ENCODE results near the gene PTN.

PTN gene

DNA sequence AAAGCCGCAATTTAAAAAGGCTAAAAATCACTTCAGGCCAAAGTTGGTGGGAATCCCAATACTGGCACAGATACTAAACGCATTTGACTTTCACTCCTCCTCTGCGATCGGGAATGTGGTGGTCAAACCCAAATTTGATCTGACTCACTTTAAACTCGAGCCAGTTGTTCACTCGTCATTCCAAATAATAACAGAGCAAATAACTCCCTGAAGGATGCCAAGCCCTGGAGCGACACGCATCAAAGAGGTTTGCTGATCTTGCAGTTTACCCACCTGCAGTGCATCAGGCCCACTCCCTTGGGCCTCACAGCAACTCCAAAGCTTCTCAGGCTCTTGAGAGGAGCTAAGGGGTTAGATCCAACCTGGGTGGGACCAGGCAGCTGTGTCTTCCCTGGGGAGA, 12.2 kb downstream of the PTN start:
- no peaks in the 10 kb centered on the region for H3K4me1 ChIP-seq (ENCODE audit: insufficient read depth, low read length, poor library complexity, severe bottlenecking)
- H3K9me2 ChIP-seq (replicated peaks; ENCODE audit: low read depth, low read length): no peaks in the 10 kb centered on the region
- no peaks in the 10 kb centered on the region for H3K9me3 ChIP-seq (ENCODE audit: insufficient read depth, low read depth, low read length)
- H2AFZ ChIP-seq (ENCODE audit: low read length): no peak overlapping the region
- no peaks in the 10 kb centered on the region for H4K20me1 ChIP-seq (ENCODE audit: insufficient read depth, low read length, poor library complexity, severe bottlenecking)
- no peaks in the 10 kb centered on the region for H3K36me3 ChIP-seq (ENCODE audit: insufficient read depth, low read length)
- no peaks in the 10 kb centered on the region for H3K27me3 ChIP-seq (ENCODE audit: insufficient read depth, low read length, poor library complexity, severe bottlenecking)
- H3F3A ChIP-seq (ENCODE audit: low read depth): no peaks in the 10 kb centered on the region
- no peak overlapping the region for H3K4me2 ChIP-seq (ENCODE audit: low read depth, low read length, poor library complexity, severe bottlenecking)
- no peak overlapping the region for H3K4me3 ChIP-seq (ENCODE audit: low read length, poor library complexity, severe bottlenecking)
- TF ChIP-seq EZH2phosphoT487 (IDR thresholded peaks at IDR 0.05; ENCODE audit: borderline replicate concordance): no peak
- TF ChIP-seq, protein P1, sequence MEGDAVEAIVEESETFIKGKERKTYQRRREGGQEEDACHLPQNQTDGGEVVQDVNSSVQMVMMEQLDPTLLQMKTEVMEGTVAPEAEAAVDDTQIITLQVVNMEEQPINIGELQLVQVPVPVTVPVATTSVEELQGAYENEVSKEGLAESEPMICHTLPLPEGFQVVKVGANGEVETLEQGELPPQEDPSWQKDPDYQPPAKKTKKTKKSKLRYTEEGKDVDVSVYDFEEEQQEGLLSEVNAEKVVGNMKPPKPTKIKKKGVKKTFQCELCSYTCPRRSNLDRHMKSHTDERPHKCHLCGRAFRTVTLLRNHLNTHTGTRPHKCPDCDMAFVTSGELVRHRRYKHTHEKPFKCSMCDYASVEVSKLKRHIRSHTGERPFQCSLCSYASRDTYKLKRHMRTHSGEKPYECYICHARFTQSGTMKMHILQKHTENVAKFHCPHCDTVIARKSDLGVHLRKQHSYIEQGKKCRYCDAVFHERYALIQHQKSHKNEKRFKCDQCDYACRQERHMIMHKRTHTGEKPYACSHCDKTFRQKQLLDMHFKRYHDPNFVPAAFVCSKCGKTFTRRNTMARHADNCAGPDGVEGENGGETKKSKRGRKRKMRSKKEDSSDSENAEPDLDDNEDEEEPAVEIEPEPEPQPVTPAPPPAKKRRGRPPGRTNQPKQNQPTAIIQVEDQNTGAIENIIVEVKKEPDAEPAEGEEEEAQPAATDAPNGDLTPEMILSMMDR (conservative IDR thresholded peaks at IDR 0.05; ENCODE audit: low read length): no peak
- H3K9ac ChIP-seq (ENCODE audit: low read depth, low read length, poor library complexity, severe bottlenecking): no peak overlapping the region
- H3K79me2 ChIP-seq (ENCODE audit: insufficient read depth, low read length): no peaks in the 10 kb centered on the region

DNA sequence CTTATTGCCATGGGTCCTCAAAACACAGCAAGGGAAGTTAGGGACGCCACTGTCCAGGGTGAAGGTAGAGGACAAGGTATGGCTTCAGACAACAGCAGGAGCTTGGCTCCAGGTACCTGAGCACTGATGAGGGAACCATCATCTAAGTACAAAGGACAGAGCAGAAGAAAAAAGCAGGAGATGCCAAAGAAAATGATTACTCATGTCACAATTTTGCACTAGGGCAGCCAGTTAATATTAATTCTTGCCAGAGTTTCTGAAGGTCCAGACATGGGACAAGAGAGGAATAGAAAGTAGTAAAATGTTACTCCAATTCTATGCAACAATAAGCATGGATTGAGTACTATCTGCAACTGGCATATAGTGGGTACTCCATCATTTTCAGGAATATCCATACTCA, 14.1 kb downstream of the PTN start:
- Histone ChIP-seq H3F3A (ENCODE audit: low read depth) (no peaks in the 10 kb centered on the region), H3K36me3 (ENCODE audit: insufficient read depth, low read length) (no peaks in the 10 kb centered on the region), H3K9me2 (replicated peaks; ENCODE audit: low read depth, low read length) (no peaks in the 10 kb centered on the region), H3K9me3 (ENCODE audit: insufficient read depth, low read depth, low read length) (no peaks in the 10 kb centered on the region), H3K79me2 (ENCODE audit: insufficient read depth, low read length) (no peaks in the 10 kb centered on the region), H2AFZ (ENCODE audit: low read length) (no peak overlapping the region), H3K4me2 (ENCODE audit: low read depth, low read length, poor library complexity, severe bottlenecking) (no peak overlapping the region), H4K20me1 (ENCODE audit: insufficient read depth, low read length, poor library complexity, severe bottlenecking) (no peaks in the 10 kb centered on the region), H3K27me3 (ENCODE audit: insufficient read depth, low read length, poor library complexity, severe bottlenecking) (no peaks in the 10 kb centered on the region), H3K4me1 (ENCODE audit: insufficient read depth, low read length, poor library complexity, severe bottlenecking) (no peaks in the 10 kb centered on the region), H3K9ac (ENCODE audit: low read depth, low read length, poor library complexity, severe bottlenecking) (no peak overlapping the region), H3K4me3 (ENCODE audit: low read length, poor library complexity, severe bottlenecking) (no peak overlapping the region)
- no peak for TF ChIP-seq EZH2phosphoT487 (IDR thresholded peaks at IDR 0.05; ENCODE audit: borderline replicate concordance)
- TF ChIP-seq, protein P1 (conservative IDR thresholded peaks at IDR 0.05; ENCODE audit: low read length): no peak

DNA sequence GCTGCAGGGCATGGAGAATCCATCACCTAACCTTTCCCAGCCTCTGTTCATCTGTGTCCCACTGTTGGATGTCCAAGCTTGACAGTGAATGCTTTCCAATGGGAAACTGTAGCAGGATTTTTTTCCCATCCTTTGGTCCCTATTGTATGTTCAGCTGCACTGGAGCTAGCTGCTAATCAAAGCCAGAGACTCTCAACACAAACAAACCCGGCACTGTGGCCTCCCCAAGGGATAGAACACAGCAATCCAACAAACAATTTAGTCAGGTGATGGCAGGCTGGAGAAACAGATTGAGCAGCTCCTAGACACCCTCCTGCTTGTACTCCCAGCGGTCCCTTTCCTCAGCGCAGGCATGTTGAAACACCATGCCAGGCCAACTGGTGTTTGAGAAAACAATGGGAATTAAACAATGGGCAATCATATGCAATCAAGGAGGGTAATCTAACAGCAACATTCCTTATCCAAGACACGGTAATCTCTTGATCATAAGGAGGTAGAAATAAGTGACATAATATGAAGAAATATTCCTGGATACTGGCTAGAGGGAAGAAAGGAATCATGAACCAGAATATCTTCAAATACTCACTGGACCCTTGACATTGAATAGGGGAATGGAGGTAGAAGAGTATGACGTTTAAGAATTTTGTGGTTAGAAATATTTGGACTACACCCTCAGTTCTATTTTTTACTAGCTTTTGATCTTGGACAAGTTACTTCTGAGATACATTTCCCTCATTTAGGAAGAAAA, 15.0 kb downstream of the PTN start:
- TF ChIP-seq, protein P1 (conservative IDR thresholded peaks at IDR 0.05; ENCODE audit: low read length): no peak
- TF ChIP-seq EZH2phosphoT487 (IDR thresholded peaks at IDR 0.05; ENCODE audit: borderline replicate concordance): no peak
- Histone ChIP-seq H4K20me1 (ENCODE audit: insufficient read depth, low read length, poor library complexity, severe bottlenecking) (no peaks in the 10 kb centered on the region), H3K9ac (ENCODE audit: low read depth, low read length, poor library complexity, severe bottlenecking) (no peak overlapping the region), H3K27me3 (ENCODE audit: insufficient read depth, low read length, poor library complexity, severe bottlenecking) (no peaks in the 10 kb centered on the region), H3K4me1 (ENCODE audit: insufficient read depth, low read length, poor library complexity, severe bottlenecking) (no peaks in the 10 kb centered on the region), H3K9me3 (ENCODE audit: insufficient read depth, low read depth, low read length) (no peaks in the 10 kb centered on the region), H3K36me3 (ENCODE audit: insufficient read depth, low read length) (no peaks in the 10 kb centered on the region), H3K79me2 (ENCODE audit: insufficient read depth, low read length) (no peaks in the 10 kb centered on the region), H3K4me2 (ENCODE audit: low read depth, low read length, poor library complexity, severe bottlenecking) (no peak overlapping the region), H3F3A (ENCODE audit: low read depth) (no peaks in the 10 kb centered on the region), H3K4me3 (ENCODE audit: low read length, poor library complexity, severe bottlenecking) (no peak overlapping the region), H3K9me2 (replicated peaks; ENCODE audit: low read depth, low read length) (no peaks in the 10 kb centered on the region), H2AFZ (ENCODE audit: low read length) (no peak overlapping the region)
